Retina (tissue), 1 donor: ENCODE measurements around the gene ATP6V1C2.

Experiments
- DNase-seq: peaks from one replicate; pipeline ENCODE4 v3.0.0-alpha.2; 2016

The ATP6V1C2 gene

GRCh38 chr2:10733566-10733925, 12.1 kb downstream of the ATP6V1C2 start:
- DNase-seq: no peak

- DNase-seq: no peak
Measured at GRCh38 chr2:10733980-10734379, 12.6 kb downstream of the ATP6V1C2 start.

GRCh38 chr2:10738192-10738591, 16.8 kb downstream of the ATP6V1C2 start:
- DNase-seq: no peak

- no peak for DNase-seq
Measured at GRCh38 chr2:10740226-10740625, 18.8 kb downstream of the ATP6V1C2 start.

GRCh38 chr2:10741139-10741538, 19.7 kb downstream of the ATP6V1C2 start:
- no peak for DNase-seq

GRCh38 chr2:10742666-10743065, 21.2 kb downstream of the ATP6V1C2 start:
- no peak for DNase-seq

- DNase-seq: no peak
Measured at GRCh38 chr2:10750610-10751009, 29.2 kb downstream of the ATP6V1C2 start.

- no peak for DNase-seq
Measured at GRCh38 chr2:10752236-10752635, 30.8 kb downstream of the ATP6V1C2 start.

GRCh38 chr2:10753156-10753555, 31.7 kb downstream of the ATP6V1C2 start:
- no peak for DNase-seq

- DNase-seq: no peak
Measured at GRCh38 chr2:10753876-10754275, 32.4 kb downstream of the ATP6V1C2 start.

- DNase-seq: no peak
Measured at GRCh38 chr2:10755621-10756020, 34.2 kb downstream of the ATP6V1C2 start.

GRCh38 chr2:10757814-10758286, 36.4 kb downstream of the ATP6V1C2 start:
- DNase-seq: no peak

- DNase-seq: no peak
Measured at GRCh38 chr2:10759151-10759714, 37.8 kb downstream of the ATP6V1C2 start.

GRCh38 chr2:10760794-10761504, 39.5 kb downstream of the ATP6V1C2 start:
- no peak for DNase-seq

- no peak for DNase-seq
Measured at GRCh38 chr2:10761591-10761990, 40.2 kb downstream of the ATP6V1C2 start.

- DNase-seq: no peak
Measured at GRCh38 chr2:10762651-10763460, 41.4 kb downstream of the ATP6V1C2 start.

GRCh38 chr2:10763461-10763800, 42.0 kb downstream of the ATP6V1C2 start:
- DNase-seq: no peak

GRCh38 chr2:10764096-10764785, 42.8 kb downstream of the ATP6V1C2 start:
- peak; percentile 35 for DNase-seq

GRCh38 chr2:10764896-10765295, 43.5 kb downstream of the ATP6V1C2 start:
- no peak for DNase-seq

- DNase-seq: no peak
Measured at GRCh38 chr2:10765461-10765860, 44.0 kb downstream of the ATP6V1C2 start.

GRCh38 chr2:10765914-10766313, 44.5 kb downstream of the ATP6V1C2 start:
- DNase-seq: no peak

GRCh38 chr2:10768063-10768507, 46.7 kb downstream of the ATP6V1C2 start:
- no peak for DNase-seq
